ENCODE measurements around the gene LRRIQ1.
"Not testable (repeated sequence)": the region's sequence is repeated elsewhere in the genome, so short reads cannot be mapped to it uniquely, and the experiment has no call there.

LRRIQ1 gene

DNA sequence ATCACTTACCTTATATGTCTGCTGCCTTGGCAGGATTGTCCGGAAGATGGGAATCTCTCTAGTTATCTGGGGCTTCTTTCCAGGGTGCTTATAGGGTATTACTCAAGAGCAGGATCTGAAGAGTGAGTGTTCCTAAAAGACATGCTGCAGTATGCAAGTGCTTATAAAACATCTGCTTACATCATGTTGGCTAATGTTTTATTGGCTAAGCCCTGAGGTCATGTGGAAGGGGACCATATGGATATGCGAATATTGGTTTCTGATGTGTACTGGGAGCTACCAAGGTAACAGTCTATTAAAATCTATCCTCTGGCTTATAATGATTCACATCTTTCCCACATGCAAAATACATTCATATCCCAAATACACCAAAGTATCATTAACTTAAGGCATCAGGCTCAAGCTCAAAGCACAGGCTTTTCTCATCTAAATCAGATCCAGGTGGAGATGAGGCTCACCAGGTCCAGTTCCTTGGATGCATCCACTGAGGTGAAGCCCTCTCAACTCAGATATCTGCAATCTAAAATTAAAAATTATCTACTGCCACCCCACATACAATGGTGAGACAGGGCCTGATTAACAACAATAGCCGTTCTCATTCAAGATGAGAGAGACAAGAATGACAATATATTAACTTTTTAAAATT, 29.8 kb downstream of the LRRIQ1 start:
- DNase-seq = no peak

GRCh38 chr12:85072826-85073225, 36.7 kb downstream of the LRRIQ1 start:
- no peak for DNase-seq

DNA sequence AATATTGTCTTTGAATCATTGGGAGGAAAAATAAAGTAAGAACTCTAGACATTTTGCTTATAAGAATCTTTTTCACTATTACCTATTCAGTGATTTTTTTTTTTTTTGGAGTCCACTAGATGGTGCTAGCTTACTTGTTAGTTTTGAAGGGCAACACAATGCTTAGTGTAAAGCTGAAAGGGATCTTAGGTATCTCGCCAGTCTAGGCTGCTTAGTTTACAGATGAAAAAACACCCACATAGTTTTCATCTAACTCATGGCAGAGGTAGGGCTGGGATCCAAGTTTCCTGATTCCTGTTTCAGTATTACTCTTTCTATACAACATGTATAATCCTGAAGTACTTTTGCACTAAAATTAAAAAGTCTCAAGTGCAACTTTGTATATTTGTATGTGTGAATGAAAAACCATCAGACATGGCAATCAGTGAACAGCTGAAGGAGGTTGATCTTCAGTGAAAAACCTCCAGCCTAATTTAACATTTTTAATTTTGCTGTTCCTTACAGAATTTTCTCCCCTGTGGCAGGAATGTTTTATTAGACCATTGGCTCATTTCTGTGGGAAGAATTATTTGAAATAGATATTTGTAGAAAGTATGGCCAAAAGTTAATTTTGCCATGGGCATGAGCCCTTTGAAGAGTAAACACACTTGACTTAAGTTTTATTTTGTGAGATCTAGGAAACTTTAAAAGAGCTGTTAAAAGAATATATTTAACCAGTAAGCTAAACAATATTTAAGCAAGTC, 40.7 kb downstream of the LRRIQ1 start:
- no peak for DNase-seq

DNA sequence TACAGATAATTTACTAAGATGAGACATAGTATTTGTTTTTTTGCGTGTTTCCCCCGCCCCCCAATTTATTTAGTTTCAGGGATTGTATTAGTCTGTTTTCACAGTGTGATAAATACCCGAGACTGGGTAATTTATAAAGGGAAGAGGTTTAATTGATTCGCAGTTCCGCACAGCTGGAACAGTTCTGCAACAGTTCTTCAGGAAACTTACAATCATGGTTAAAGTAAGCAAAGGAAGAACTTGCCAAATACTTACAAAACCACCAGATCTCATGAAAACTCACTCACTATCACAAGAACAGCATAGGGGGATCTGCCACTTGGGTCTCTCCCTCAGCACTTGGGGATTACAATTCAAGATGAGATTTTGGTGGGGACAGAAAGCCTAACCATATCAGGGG, 48.9 kb downstream of the LRRIQ1 start:
- no peak for DNase-seq

- DNase-seq = no peak
Observed at GRCh38 chr12:85089792-85090191, 53.6 kb downstream of the LRRIQ1 start.

DNA sequence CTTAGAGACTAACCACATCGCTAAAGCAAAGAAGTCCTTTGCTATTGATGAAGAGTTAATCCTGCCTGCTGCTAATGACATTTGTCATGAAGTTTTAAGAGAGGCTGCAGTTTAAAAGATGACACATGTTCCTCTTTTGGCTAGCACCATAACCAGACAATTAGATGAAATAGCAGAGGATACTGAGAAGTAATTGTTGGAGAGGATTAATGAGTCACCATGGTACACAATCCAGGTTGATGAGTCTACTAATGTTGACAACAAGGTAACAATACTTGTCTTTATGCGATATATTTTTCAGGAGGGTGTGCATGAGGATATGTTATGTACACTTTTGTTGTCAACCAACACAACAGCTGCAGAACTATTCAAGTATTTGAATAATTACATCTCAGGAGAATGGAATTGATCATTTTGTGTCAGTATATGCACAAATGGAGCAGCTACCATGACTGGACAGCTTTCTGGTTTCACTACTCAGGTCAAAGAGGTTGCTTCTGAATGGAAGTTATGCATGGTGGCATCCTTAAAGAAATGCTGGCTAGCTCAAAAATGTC, 56.7 kb downstream of the LRRIQ1 start:
- DNase-seq = no peak

GRCh38 chr12:85095501-85095900, 59.4 kb downstream of the LRRIQ1 start:
- no peak for DNase-seq

- DNase-seq = no peak
Observed at GRCh38 chr12:85130646-85131045, 94.5 kb downstream of the LRRIQ1 start.

GRCh38 chr12:85138833-85139232, 102.7 kb downstream of the LRRIQ1 start:
- DNase-seq = no peak

- DNase-seq = no peak
Observed at GRCh38 chr12:85147331-85147730, 111.2 kb downstream of the LRRIQ1 start.

DNA sequence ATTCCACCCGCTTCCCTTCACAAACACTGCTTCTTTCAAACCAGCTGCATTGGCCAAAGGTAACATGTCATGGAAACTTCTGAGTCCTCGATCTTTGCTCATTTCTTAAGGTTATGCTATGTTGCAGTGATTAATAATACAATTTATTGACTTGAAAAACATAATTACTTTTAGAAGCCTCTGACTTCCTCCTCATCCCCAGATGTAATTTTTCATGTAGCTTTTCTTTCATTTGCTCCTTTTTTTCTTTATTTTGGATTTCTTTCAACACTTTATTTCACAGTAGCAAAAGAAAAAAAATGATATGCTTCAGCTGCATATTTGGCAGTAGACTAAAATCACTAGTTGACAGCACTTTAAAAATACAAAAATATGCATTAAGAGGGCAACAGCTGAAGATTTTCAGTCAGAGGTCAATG, 116.2 kb downstream of the LRRIQ1 start:
- DNase-seq = no peak

DNA sequence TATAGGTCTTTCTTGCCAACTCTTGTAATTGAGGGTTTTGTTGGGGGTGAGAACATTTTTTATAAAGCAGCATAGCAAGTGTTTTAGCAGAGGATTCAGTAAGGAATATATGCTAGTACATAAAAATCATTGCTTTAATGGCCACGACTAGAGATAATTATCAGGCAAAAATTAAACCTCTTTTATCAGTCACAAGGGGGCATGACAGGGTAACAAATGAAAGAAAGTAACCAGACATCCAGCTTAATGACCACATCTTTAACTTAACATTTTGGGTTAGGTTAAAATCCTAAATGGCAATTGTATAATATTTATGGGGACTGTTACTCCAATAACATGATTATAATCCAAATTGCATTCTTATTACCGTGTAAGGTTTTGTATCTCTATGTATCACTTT, 119.6 kb downstream of the LRRIQ1 start:
- no peak for DNase-seq

DNA sequence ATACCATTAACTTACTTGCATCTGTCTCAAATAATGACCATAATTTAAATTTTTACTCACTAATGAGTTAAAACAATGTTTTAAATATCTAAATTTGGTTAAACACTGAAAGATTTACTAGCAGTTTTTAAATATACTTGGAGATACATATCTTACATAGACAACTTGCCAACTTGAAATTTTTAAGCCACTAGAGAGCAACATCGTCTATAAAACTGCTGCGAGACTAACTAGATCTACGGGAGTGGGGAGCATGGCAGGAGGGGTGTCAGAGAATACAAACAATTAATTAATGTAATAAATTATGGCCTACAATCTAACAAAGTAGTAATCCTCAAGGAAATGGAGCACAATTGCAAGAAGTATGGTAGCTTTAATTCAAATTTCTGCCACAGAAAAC, 120.4 kb downstream of the LRRIQ1 start:
- no peak for DNase-seq

GRCh38 chr12:85157035-85157603, 121.0 kb downstream of the LRRIQ1 start:
- no peak for DNase-seq

DNA sequence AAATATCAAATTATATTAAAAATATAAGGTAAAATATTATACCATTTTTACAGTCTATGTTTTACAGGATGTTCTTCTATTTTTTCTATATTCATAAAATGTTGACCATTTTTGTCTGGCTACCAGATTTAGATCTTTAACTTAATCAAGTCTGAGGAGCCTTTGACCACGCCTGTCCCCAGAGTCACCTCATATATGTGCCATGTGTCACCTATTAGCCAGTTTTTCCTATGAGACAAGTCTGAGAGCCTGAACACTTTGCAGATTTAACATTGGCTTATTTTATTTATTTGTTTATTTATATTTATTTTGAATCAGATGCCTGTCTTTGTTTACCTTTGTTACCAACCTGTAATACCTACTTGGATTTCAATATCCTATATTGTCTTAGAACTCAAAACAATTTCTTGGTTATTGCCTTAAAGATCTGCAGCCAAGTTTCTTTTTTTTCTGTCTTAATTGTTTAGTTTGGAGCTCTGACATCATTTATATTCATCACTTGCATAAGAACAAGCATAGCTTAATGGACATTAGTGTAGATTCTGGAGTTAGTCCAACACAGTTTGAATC, 127.7 kb downstream of the LRRIQ1 start:
- no peak for DNase-seq

DNA sequence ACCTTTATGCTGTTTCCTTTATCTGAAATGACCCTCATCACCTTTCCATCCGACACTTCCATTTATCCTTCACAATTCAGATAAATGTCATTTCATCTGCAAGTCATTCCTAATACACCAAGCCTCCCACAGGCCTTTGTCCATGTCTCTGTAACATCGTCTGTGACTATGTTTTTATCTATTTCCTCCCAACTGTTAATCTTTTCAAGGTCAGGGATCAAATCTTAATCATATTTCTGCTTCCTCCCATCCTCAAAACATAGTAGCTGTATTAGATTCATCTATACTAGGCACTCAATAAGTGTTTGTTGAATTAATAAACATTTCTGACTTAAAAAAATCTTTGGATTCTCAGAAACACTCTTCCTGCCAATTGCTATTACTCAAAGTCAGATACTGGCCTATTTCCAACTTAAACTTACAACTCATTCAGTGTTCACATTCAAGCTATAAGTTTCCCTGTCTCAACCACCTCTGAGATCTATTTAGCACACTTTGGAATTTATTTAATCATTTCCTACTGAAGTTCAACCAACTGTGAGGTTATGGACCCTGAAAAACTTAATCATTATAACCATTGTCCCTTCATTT, 143.6 kb downstream of the LRRIQ1 start:
- no peak for DNase-seq

GRCh38 chr12:85182699-85183098, 146.5 kb downstream of the LRRIQ1 start:
- no peak for DNase-seq

DNA sequence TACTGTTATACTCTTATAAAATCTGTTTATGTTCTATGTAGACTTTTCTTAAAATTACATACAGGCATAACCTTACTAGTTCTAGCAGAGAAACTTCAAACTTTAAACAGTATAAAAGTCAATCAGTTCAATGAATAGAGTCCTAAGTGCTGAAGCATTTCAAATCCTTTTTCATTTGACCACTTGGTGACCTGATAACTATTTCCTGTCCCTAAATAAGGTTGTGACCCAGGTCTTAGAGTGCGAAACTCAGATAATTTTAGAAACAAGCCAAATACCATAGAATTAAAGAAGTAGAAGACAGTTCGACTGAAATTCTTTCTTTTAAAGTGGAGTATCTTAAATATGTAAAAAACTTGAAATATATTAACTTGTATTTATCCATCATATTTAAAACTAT, 147.7 kb downstream of the LRRIQ1 start:
- no peak for DNase-seq

DNA sequence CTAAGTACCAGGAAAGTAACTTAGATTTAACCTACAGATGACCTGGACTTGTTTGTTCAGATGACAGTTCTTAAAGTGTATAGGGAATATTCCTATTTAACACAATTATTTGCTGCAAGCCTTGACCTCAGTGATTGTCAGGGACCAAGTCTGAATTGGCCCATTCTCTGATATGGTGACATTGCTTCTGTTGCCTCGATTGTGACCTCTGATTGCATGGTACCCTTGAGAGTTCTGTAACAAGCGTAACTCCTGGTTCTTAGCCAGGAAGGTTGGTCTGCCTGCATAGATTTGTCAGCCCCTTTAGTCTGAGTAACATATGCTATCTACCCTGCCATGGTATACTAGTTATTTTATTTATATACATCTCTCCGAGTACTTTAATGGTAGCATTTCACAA, 150.1 kb downstream of the LRRIQ1 start:
- no peak for DNase-seq

DNA sequence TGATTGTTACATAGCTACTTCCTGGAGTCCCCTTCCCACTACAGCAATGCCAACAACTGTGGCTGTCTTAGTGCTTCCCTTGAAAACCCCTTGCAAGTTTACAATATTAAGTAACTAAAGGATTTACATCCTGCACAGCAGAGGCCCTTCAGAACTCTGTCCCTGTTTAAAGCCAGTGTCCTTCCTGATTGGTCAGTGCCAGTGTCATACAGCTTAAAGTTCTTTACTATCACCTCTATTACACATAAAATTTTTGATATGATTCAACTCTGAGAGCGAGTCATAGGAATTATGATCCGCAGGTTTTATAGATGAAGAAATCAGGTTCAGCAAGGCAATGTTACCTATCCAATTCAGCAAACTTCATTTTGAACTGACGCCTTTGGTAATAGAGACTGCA, 152.5 kb downstream of the LRRIQ1 start:
- no peak for DNase-seq

DNA sequence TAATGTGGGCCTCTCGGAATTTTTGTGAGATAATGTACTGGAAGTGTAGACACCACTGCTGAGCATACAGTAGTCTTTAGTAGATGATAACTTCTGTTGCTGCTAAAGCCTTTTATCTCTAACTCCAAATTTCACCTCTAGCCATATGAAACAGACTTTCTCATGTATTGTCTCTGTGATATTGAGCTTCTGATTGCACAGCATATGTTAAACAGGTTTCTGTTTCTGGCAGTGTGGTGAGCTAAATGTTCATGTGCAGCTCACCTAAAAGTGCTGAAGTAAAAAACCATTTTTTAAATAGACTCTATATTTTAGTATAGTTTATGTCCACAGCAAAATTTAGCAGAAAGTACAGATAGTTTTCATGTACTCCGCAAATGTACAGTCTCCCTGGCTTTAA, 154.6 kb downstream of the LRRIQ1 start:
- DNase-seq = no peak

DNA sequence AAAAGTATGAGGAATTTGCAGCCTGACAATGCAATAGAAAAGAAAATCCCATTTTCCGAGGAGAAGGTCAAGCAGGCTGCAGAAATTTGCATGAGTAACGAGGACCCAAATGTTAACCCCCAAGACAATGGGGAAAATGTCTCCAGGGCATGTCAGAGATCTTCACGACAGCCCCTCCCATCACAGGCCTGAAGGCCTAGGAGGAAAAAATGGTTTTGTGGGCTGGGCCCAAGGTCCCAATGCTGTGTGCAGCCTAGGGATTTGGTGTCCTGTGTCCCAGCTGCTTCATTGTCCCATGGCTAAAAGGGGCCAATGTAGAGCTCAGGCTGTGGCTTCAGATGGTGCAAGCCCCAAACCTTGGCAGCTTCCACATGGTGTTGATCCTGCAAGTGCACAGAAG, 167.7 kb downstream of the LRRIQ1 start:
- DNase-seq = not testable (repeated sequence)

DNA sequence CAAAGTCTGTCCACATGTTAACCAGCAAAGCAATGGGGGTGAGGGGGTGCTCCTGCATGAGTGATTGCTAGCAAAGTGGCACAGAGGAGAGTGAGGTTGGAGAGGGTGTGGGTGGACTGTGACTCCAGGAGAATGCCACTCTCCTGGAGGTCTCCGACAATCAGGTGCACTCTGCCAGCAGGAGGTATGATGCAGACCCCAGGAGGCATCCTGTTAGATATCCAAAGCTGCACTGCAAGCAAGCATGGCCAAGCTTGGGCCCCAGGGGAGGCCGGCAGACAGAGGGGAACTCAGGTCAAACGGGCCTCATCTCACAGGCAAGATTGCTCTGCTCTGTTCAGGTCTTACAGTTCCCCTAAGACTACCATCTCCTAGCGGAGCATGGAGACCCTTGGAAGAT, 170.4 kb downstream of the LRRIQ1 start:
- DNase-seq = no peak
